ENCODE measurements around the gene KCNC1. TPM values are rescaled to one million over a fixed set of nuclear protein-coding genes. Genes with fewer than 3 reads are reported as not detected.

The KCNC1 gene
- total RNA-seq, 1 donor from 2014 or later: not detected

DNA sequence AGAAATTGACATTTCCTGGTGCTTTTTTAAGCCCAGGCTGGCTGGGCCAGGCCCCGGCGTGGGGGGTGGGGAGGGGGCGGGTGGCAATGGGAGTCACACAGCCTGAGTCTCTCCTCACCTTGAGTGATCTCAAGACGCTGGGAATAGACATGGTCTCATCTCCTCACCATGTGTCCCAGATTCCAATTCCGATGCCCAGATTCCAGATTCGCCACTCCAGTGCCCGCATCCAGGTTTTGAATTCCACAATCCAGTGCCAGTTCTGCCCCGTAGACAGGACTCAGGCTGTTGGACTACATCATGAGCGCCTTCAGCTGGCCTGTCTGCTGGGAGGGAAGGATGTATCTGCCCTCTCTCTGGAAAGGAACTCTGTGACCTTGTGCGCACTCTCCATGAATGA is 19.1 kb downstream of the KCNC1 start:
- Mint-ChIP-seq H3K27ac (no peak overlapping the region), H3K9me3 (no peaks in the 10 kb centered on the region), H3K36me3 (ENCODE audit: low read depth) (no peaks in the 10 kb centered on the region), H3K4me3 (ENCODE audit: low read depth) (no peak overlapping the region), H3K27me3 (ENCODE audit: low read depth) (no peaks in the 10 kb centered on the region), H3K4me1 (ENCODE audit: low read depth) (no peaks in the 10 kb centered on the region)
- intact Hi-C loops (cut with micrococcal nuclease): no loop called here
- no peak for DNase-seq (ENCODE audit: low spot score)

DNA sequence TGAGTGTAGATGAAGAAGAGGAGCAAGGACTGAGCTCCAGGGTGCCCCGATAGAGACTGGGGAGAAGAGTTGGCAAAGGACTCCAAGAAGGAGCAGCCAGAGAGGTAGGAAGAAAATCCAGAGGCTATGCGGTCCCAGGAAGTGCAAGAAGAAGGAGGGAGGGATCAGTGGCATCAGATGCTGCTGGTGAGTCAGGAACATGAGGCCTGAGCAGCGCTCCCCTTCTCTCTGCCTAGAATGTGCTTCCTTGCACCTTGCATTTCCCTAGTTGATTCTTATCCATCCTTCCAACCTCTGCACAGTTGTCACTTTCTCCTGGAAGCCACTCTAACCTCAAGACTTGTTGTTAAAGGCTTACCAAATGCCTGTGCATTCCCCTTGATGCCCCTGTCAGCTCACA is 21.3 kb downstream of the KCNC1 start:
- Mint-ChIP-seq H3K36me3 (ENCODE audit: low read depth) (no peaks in the 10 kb centered on the region), H3K9me3 (no peaks in the 10 kb centered on the region), H3K27ac (no peak overlapping the region), H3K4me3 (ENCODE audit: low read depth) (no peak overlapping the region), H3K27me3 (ENCODE audit: low read depth) (no peaks in the 10 kb centered on the region), H3K4me1 (ENCODE audit: low read depth) (peaks cover 1% of the 10 kb centered on the region)
- DNase-seq (ENCODE audit: low spot score): no peak
- intact Hi-C loops (cut with micrococcal nuclease): no loop called here

DNA sequence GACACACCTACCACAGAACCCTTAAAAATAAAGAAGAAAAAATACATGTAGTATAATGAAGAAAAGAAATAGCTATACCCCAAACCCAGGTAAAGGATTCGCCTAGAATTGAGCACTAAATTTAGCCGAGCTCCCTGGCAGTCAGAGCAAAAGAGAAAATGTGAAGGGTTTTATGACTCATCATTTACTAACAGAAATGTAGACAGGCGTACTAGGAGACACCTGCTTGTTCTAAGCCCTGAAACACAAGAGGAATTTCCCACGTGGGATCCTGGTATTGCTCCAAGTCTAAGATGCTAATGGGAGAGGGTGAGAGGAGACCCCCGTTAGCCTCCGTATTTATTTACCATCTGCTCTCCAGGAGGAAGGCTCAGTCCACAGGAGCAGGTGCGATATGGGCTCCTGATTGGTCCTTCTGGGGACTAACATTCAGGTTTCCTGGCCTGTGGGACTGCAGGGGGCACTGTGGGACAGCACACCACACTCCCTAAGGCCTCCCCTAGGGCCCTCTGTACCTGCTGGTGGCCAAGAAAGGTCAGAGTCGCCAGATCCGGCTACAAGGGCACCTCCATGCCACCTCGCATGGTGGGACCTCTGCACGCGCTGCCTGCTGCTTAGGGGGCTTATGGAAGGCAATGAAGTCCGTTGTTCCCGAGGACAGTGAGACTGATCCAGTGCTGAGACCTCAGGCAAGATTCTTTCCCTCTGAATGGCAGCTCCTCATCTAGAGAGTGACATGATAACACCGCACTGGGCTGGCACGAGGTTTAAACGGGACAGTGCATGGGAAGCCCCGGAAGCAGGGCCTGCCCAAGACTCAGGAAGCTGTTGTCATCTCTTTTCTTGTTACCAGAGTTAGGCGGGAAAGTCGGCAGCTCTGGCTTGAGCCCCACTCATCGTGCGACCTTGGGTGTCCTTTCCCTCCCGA is 25.8 kb downstream of the KCNC1 start:
- intact Hi-C loops (cut with micrococcal nuclease): loop anchor here (2.0 kb wide), 1 partner anchor 218 kb away; no protein-coding TSS in a partner anchor
- H3K27ac Mint-ChIP-seq: no peak overlapping the region

DNA sequence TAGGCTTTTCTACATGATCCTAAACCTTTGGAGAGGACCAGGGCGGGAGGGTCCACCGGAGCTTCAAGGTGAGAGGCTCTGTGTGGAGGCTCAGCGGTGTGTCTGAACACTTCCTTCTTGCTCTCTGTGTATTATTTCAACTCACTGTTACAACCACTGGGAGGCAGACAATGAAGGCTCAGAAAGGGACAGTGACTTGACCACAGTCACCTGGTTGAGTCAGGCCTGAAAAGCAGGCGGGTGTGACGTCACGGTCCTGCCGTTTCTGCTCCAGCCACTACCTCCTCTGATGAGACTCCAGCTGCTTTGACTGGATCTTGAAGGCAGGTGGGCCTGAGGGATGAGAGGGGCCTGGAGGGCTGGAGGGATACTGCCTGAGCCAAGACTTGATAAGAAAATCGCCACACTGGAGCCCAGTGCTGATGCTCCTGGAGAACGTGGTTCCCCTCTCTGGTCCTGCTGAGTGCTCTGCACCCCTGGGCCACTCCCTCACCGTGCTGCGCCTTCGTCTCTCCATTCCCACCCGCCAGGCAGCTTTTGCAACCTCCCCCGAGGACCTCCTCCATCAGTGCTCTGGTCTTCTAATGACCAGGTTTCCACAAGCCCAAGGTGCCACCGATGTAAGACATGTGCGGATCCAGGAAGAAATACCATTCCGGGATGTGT is 27.9 kb downstream of the KCNC1 start:
- no peaks in the 10 kb centered on the region for H3K9me3 Mint-ChIP-seq
- intact Hi-C loops (cut with micrococcal nuclease): no loop called here
- H3K27me3 Mint-ChIP-seq (ENCODE audit: low read depth): no peaks in the 10 kb centered on the region
- DNase-seq (ENCODE audit: low spot score): no peak
- H3K4me3 Mint-ChIP-seq (ENCODE audit: low read depth): no peak overlapping the region
- no peaks in the 10 kb centered on the region for H3K36me3 Mint-ChIP-seq (ENCODE audit: low read depth)
- no peak overlapping the region for H3K27ac Mint-ChIP-seq
- H3K4me1 Mint-ChIP-seq (ENCODE audit: low read depth): peaks cover 1% of the 10 kb centered on the region

More for the DNA sequence above, 25.8 kb downstream of the KCNC1 start:
- Mint-ChIP-seq H3K4me1 (ENCODE audit: low read depth) (peaks cover 1% of the 10 kb centered on the region), H3K4me3 (ENCODE audit: low read depth) (no peak overlapping the region), H3K27me3 (ENCODE audit: low read depth) (no peaks in the 10 kb centered on the region), H3K36me3 (ENCODE audit: low read depth) (no peaks in the 10 kb centered on the region), H3K9me3 (no peaks in the 10 kb centered on the region)
- DNase-seq (ENCODE audit: low spot score): no peak

DNA sequence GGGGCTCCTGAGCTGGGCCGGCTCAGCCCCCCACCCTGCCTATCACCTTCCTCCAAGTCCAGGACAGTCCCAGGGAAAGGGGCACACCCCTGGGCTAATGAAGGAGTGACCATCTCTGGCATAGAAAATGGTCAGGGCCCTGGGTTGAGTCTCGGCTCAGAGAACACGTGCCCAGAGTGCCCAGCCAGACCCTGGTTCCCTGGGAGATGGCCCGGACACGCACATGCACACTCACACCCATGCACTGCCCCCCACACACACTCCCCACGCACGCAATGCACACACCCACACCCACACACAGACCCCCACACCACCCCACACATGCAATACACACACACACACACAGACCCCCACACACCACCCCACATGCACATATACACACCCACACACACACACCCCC is 28.7 kb downstream of the KCNC1 start:
- DNase-seq (ENCODE audit: low spot score): no peak
- Mint-ChIP-seq H3K9me3 (no peaks in the 10 kb centered on the region), H3K36me3 (ENCODE audit: low read depth) (no peaks in the 10 kb centered on the region), H3K27me3 (ENCODE audit: low read depth) (no peaks in the 10 kb centered on the region), H3K27ac (no peak overlapping the region), H3K4me1 (ENCODE audit: low read depth) (peaks cover 1% of the 10 kb centered on the region), H3K4me3 (ENCODE audit: low read depth) (no peak overlapping the region)
- intact Hi-C loops (cut with micrococcal nuclease): no loop called here

DNA sequence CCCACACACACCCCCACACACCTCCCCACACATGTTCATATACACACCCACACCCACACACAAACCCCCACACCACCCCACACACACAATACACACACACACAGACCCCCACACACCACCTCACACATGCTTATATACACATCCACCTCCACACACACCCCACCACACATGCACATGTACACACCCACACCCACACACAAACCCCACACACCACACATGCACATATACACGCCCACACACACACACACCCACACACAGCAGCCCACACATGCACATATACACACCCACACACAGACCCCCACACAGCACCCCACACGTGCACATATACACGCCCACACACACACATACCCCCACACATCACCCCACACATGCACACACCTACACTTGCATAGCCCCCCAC is 29.1 kb downstream of the KCNC1 start:
- H3K4me3 Mint-ChIP-seq (ENCODE audit: low read depth): no peak overlapping the region
- H3K27ac Mint-ChIP-seq: no peak overlapping the region
- H3K27me3 Mint-ChIP-seq (ENCODE audit: low read depth): no peaks in the 10 kb centered on the region
- no peaks in the 10 kb centered on the region for H3K36me3 Mint-ChIP-seq (ENCODE audit: low read depth)
- peaks cover 1% of the 10 kb centered on the region for H3K4me1 Mint-ChIP-seq (ENCODE audit: low read depth)
- intact Hi-C loops (cut with micrococcal nuclease): no loop called here
- no peak for DNase-seq (ENCODE audit: low spot score)
- H3K9me3 Mint-ChIP-seq: no peaks in the 10 kb centered on the region

DNA sequence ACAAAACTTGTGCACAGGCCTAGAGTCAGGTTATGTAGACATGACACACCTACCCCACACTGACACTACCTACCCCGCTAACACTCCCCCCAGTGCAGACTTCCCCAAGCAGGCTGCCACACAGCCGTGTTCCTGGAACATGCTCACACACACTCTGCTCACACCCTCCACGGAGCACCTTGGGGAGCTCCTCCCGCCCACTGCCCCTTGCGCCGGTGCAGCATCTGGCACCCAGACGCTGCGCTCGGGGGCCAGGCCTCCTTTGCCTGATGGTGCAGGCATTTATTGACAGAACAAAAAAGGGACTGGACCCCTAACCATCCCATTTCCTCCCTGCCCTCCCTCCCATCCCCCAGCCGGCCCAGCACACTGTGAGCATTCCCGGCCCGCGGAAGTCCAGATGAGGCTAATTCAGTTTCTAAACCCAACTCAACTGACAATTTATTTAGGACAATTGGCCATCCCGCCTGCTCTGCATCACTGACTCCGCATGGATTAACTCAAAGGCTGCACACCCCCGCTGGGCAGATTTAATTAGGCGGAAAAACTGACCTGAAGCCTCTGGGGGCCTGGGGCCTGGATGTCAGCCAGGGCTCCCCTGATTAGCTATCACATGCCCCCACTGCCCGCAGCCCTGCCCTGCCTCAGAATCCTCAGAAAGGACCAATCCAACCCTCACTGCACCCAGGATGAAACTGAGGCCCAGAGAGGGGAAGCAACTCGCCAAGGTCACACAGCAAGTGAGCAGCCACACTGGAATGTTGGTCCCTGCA is 30.1 kb downstream of the KCNC1 start:
- H3K9me3 Mint-ChIP-seq: no peaks in the 10 kb centered on the region
- no peaks in the 10 kb centered on the region for H3K27me3 Mint-ChIP-seq (ENCODE audit: low read depth)
- H3K36me3 Mint-ChIP-seq (ENCODE audit: low read depth): no peaks in the 10 kb centered on the region
- no peak for DNase-seq (ENCODE audit: low spot score)
- intact Hi-C loops (cut with micrococcal nuclease): no loop called here
- H3K4me3 Mint-ChIP-seq (ENCODE audit: low read depth): no peak overlapping the region
- no peak overlapping the region for H3K27ac Mint-ChIP-seq
- no peaks in the 10 kb centered on the region for H3K4me1 Mint-ChIP-seq (ENCODE audit: low read depth)

DNA sequence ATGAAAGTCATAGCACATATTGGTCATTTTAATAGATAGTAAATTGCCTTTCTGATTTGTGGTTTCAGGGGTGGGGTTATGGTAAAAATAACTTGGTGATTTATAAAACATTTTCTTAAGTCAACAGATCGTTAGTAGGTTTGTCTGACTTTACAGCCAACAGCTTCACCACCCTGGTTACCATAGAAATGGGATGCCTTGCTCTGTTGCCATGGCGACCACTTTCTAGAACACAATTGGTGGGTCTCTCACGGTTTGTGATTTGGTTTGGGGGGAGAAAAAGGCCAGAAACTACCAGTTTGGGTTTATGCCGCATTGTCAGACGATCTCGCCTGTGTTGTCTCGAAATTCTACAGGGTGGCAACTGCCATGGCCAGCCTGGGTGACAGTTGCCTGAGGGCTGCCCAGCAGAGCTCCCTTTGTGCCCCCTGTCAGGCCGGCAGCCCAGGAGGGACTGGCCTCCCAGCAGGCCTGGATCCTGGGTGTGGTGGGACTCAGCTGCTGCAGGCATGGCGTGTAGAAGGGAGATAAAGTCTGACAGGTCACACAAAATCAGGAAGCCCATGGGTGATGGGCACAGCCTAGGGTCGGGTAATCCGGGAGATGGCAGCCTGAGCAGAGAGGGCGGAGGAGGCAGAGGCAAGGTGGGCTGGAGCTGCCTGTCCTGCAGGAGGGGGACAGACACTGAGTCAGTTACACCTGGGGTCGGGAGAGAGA is 30.9 kb downstream of the KCNC1 start:
- H3K27me3 Mint-ChIP-seq (ENCODE audit: low read depth): no peaks in the 10 kb centered on the region
- H3K27ac Mint-ChIP-seq: no peak overlapping the region
- H3K36me3 Mint-ChIP-seq (ENCODE audit: low read depth): no peaks in the 10 kb centered on the region
- H3K9me3 Mint-ChIP-seq: no peaks in the 10 kb centered on the region
- no peak for DNase-seq (ENCODE audit: low spot score)
- H3K4me3 Mint-ChIP-seq (ENCODE audit: low read depth): no peak overlapping the region
- intact Hi-C loops (cut with micrococcal nuclease): no loop called here
- H3K4me1 Mint-ChIP-seq (ENCODE audit: low read depth): no peaks in the 10 kb centered on the region

DNA sequence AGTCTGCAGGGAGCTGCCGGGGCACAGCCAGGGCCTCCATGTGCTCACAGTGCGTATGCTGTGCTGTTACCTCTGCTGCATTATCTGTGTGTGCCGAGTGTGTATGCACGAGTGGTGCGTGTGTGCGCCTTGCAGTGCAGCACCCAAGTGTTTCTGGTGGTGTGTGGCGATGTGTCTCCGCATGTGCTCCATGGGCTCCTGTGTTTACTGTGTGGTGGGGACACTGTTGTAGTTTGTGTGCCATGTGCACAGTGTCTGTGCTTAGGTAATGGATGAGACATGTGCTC is 31.4 kb downstream of the KCNC1 start:
- Mint-ChIP-seq H3K27ac (no peak overlapping the region), H3K9me3 (no peaks in the 10 kb centered on the region)

DNA sequence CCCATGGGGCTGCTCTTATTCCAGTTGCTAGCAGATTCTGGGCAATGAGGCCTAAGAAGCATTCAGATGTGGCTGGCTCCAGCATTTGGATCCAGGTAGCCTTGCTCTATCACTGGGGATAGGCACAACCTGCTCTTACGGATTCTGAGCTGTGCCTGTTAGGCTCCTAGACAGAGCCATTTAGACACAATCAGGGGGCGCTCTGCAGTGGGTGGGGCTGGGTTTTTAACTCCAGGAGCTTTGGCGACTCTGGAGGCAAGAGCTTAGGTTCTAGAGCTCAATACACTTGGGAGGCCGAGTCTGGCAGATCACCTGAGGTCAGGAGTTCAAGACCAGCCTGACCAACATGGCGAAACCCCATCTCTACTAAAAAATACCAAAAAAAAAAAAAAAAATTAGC is 32.0 kb downstream of the KCNC1 start:
- H3K4me1 Mint-ChIP-seq (ENCODE audit: low read depth): no peaks in the 10 kb centered on the region
- intact Hi-C loops (cut with micrococcal nuclease): no loop called here
- no peak overlapping the region for H3K4me3 Mint-ChIP-seq (ENCODE audit: low read depth)
- H3K27ac Mint-ChIP-seq: no peak overlapping the region
- H3K27me3 Mint-ChIP-seq (ENCODE audit: low read depth): no peaks in the 10 kb centered on the region
- no peaks in the 10 kb centered on the region for H3K36me3 Mint-ChIP-seq (ENCODE audit: low read depth)
- no peaks in the 10 kb centered on the region for H3K9me3 Mint-ChIP-seq
- DNase-seq (ENCODE audit: low spot score): no peak

More for the DNA sequence above, 31.4 kb downstream of the KCNC1 start:
- no peaks in the 10 kb centered on the region for H3K27me3 Mint-ChIP-seq (ENCODE audit: low read depth)
- no peaks in the 10 kb centered on the region for H3K4me1 Mint-ChIP-seq (ENCODE audit: low read depth)
- no peaks in the 10 kb centered on the region for H3K36me3 Mint-ChIP-seq (ENCODE audit: low read depth)
- intact Hi-C loops (cut with micrococcal nuclease): no loop called here
- H3K4me3 Mint-ChIP-seq (ENCODE audit: low read depth): no peak overlapping the region
- no peak for DNase-seq (ENCODE audit: low spot score)

DNA sequence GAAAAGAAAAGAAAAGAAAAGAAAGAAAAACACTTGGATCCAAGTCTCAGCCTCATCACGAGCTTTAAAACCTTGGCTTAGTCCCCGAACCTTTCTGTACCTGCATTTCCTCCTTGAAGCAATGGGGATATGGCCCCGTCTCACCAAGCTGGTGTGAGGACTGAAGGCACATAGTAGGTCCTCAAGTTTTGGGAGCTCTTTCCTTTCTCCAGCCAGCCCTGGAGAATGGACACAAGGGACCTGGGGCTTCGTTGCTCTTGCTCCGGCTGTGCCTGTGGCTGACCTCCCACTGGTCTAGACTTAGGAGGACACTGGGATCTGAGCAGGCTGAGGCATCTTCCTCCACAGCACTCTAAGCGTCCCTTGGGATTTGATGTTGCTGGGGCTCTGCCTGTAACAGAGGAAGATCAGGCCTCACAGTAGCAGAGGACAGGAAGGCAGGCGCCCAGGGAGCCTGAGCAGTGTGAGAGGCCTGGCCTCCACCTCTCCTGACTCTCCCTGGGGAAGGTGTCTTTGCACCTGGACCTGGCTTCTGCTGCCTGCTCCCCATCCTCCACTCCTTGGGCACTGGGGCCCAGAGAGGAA is 32.8 kb downstream of the KCNC1 start:
- Mint-ChIP-seq H3K27ac (no peak overlapping the region), H3K9me3 (no peaks in the 10 kb centered on the region), H3K27me3 (ENCODE audit: low read depth) (no peaks in the 10 kb centered on the region), H3K4me1 (ENCODE audit: low read depth) (no peaks in the 10 kb centered on the region), H3K4me3 (ENCODE audit: low read depth) (no peak overlapping the region), H3K36me3 (ENCODE audit: low read depth) (no peaks in the 10 kb centered on the region)
- DNase-seq (ENCODE audit: low spot score): no peak
- intact Hi-C loops (cut with micrococcal nuclease): no loop called here

DNA sequence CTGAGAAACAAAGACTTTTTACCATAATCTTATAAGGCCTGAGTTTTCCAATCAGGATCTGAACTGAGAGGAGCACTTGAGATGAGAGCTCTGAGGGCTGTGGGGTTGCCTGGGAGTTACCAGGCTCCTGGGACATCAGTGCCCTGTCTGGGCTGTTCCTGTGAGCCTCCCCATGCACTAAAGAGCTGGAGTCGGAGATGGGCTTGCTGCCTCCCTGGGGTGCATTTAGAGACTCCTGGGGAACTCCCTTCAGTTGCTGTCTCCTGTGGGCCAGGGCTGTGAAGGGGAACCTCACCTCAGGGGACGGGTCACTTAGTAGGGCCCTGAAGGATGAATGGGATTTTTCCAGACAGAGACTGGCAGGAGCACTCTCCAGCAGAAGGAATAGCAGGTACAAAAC is 33.3 kb downstream of the KCNC1 start:
- intact Hi-C loops (cut with micrococcal nuclease): no loop called here
- Mint-ChIP-seq H3K9me3 (no peaks in the 10 kb centered on the region), H3K4me3 (ENCODE audit: low read depth) (no peak overlapping the region), H3K27me3 (ENCODE audit: low read depth) (no peaks in the 10 kb centered on the region), H3K36me3 (ENCODE audit: low read depth) (no peaks in the 10 kb centered on the region), H3K4me1 (ENCODE audit: low read depth) (no peaks in the 10 kb centered on the region), H3K27ac (no peak overlapping the region)
- no peak for DNase-seq (ENCODE audit: low spot score)

All from activated T-helper 2 cell treated with anti-CD3 and anti-CD28 coated beads, Interferon-gamma antibody, Interleukin-2, Interleukin-4, amounts not matched to agents 10 μg/mL and 5 μg/mL and 100 μg/mL, durations not matched to agents 14 hours and 24 hours and 36 hours (primary cell).